Neural progenitor cell (in vitro differentiated cells): ENCODE data around the gene KRTAP12-2. TPM values are rescaled to one million over a fixed set of nuclear protein-coding genes. Genes with fewer than 3 reads are reported as not detected.
A peak's percentile ranks its signal among the peaks of the same experiment; 100 is the strongest.

Source experiments
- DNase-seq: peaks from one replicate; pipeline ENCODE4 v3.0.0-alpha.2; 2016; ENCODE audit warnings: low spot score
- H2AFZ ChIP-seq: fragments of 200-600 bp; sonication (generic); replicated peaks from 2 replicates; pipeline ENCODE4 v1.6.1; 2016; ENCODE audit warnings: antibody characterized with exemption
- H3F3A ChIP-seq: fragments of 200-600 bp; sonication (generic); 2 replicates; pipeline ENCODE4 v1.6.1; 2016; ENCODE audit warnings: antibody characterized with exemption, low read depth
- H3K27ac ChIP-seq: fragments of 200-600 bp; sonication (generic); 2 replicates; pipeline ENCODE4 v1.5.1; 2016; ENCODE audit warnings: mild to moderate bottlenecking
- H3K27me3 ChIP-seq: fragments of 200-600 bp; sonication (generic); 2 replicates; pipeline ENCODE4 v1.6.1; 2016; ENCODE audit warnings: mild to moderate bottlenecking, moderate library complexity
- H3K36me3 ChIP-seq: fragments of 200-600 bp; sonication (generic); 2 replicates; pipeline ENCODE4 v1.5.1; 2016
- H3K4me1 ChIP-seq: fragments of 200-600 bp; sonication (generic); 2 replicates; pipeline ENCODE4 v1.6.1; 2016; ENCODE audit warnings: mixed run types
- H3K4me2 ChIP-seq: fragments of 200-600 bp; sonication (generic); 2 replicates; pipeline ENCODE4 v1.6.1; 2016
- H3K4me3 ChIP-seq: fragments of 200-600 bp; sonication (generic); 2 replicates; pipeline ENCODE4 v1.5.1; 2016
- H3K79me2 ChIP-seq: fragments of 200-600 bp; sonication (generic); 2 replicates; pipeline ENCODE4 v1.6.1; 2016; ENCODE audit warnings: low read depth
- H3K9ac ChIP-seq: fragments of 200-600 bp; sonication (generic); 2 replicates; pipeline ENCODE4 v1.6.1; 2016
- H3K9me3 ChIP-seq: fragments of 200-600 bp; sonication (generic); 2 replicates; pipeline ENCODE4 v1.5.1; 2016; ENCODE audit warnings: low read depth
- H4K20me1 ChIP-seq: fragments of 200-600 bp; sonication (generic); 2 replicates; pipeline ENCODE4 v1.6.1; 2016; ENCODE audit warnings: low read depth
- H3K27ac Mint-ChIP-seq: 3 replicates; pipeline ENCODE4 v1.8.0; 2021; ENCODE audit warnings: mixed read lengths
- H3K27me3 Mint-ChIP-seq: 2 replicates; pipeline ENCODE4 v1.8.0; 2022; ENCODE audit warnings: low read depth, mild to moderate bottlenecking, inconsistent platforms, moderate library complexity, mixed read lengths; ENCODE audit not compliant: insufficient read depth
- H3K36me3 Mint-ChIP-seq: 3 replicates; pipeline ENCODE4 v1.8.0; 2021; ENCODE audit warnings: mixed read lengths
- H3K4me1 Mint-ChIP-seq: 3 replicates; pipeline ENCODE4 v1.8.0; 2021; ENCODE audit warnings: mixed read lengths
- H3K4me3 Mint-ChIP-seq: 3 replicates; pipeline ENCODE4 v1.8.0; 2021; ENCODE audit warnings: mild to moderate bottlenecking, moderate library complexity, mixed read lengths
- H3K9me3 Mint-ChIP-seq: 3 replicates; pipeline ENCODE4 v1.8.0; 2020; ENCODE audit warnings: mixed read lengths
- EZH2 ChIP-seq: fragments of 200-600 bp; sonication (generic); IDR thresholded peaks from 2 replicates; pipeline ENCODE4 v1.6.1; 2017; ENCODE audit warnings: antibody characterized with exemption, mild to moderate bottlenecking, moderate library complexity
- EZH2phosphoT487 ChIP-seq: fragments of 200-600 bp; sonication (generic); IDR thresholded peaks from 2 replicates; pipeline ENCODE4 v1.6.1; 2017; ENCODE audit warnings: antibody characterized with exemption
- total RNA-seq: library from RNA; depleted of rRNA; stranded (reverse); fragments of >200 nt; gene quantifications from 2 replicates; pipeline ENCODE4 v1.2.3, GENCODE V29; 2015; ENCODE audit warnings: low replicate concordance
- TF ChIP-seq, protein P1 (sequence below): fragments of 200-600 bp; sonication (generic); IDR thresholded peaks from 2 replicates; pipeline ENCODE4 v1.5.1; 2017; ENCODE audit warnings: antibody characterized with exemption, mild to moderate bottlenecking

The KRTAP12-2 gene
- total RNA-seq, 1 donor from 2014 or later: not detected

DNA sequence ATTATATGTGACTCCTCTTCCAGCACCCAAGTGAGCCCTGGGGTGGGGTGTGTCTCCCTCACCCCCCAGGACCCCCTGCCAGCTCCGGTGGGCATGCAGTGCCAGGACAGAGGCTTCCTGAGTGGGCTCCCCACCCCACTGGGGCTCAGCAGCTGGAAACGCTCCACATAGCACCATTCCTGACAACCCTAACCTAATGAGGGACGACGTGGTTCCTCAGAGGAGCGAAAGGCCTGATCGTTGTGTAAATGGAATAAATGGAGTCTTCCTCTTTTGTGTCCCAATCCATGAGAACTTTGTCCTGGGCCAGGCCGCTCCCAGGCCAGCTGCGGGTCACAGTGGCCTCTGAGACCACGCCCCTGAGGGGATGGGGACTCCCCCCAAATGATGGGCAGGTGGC lies 46.4 kb upstream of the KRTAP12-2 start:
- Histone ChIP-seq H3K79me2 (no peaks in the 10 kb centered on the region), H3K4me2 (no peak overlapping the region), H3F3A (peaks cover 16% of the 10 kb centered on the region), H3K9ac (no peak overlapping the region), H2AFZ (no peak overlapping the region), H3K4me1 (peaks cover 55% of the 10 kb centered on the region), H3K4me3 (no peak overlapping the region), H3K36me3 (no peaks in the 10 kb centered on the region), H3K9me3 (no peaks in the 10 kb centered on the region), H3K27ac (no peak overlapping the region), H4K20me1 (peaks cover 34% of the 10 kb centered on the region), H3K27me3 (peaks cover 69% of the 10 kb centered on the region)
- Mint-ChIP-seq H3K4me3 (no peak overlapping the region), H3K27ac (no peak overlapping the region), H3K27me3 (peaks cover 59% of the 10 kb centered on the region), H3K36me3 (no peaks in the 10 kb centered on the region), H3K9me3 (no peaks in the 10 kb centered on the region), H3K4me1 (peaks cover 25% of the 10 kb centered on the region)
- TF ChIP-seq EZH2phosphoT487: no peak
- TF ChIP-seq EZH2: no peak
- TF ChIP-seq, protein P1, sequence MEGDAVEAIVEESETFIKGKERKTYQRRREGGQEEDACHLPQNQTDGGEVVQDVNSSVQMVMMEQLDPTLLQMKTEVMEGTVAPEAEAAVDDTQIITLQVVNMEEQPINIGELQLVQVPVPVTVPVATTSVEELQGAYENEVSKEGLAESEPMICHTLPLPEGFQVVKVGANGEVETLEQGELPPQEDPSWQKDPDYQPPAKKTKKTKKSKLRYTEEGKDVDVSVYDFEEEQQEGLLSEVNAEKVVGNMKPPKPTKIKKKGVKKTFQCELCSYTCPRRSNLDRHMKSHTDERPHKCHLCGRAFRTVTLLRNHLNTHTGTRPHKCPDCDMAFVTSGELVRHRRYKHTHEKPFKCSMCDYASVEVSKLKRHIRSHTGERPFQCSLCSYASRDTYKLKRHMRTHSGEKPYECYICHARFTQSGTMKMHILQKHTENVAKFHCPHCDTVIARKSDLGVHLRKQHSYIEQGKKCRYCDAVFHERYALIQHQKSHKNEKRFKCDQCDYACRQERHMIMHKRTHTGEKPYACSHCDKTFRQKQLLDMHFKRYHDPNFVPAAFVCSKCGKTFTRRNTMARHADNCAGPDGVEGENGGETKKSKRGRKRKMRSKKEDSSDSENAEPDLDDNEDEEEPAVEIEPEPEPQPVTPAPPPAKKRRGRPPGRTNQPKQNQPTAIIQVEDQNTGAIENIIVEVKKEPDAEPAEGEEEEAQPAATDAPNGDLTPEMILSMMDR: no peak
- DNase-seq: no peak

DNA sequence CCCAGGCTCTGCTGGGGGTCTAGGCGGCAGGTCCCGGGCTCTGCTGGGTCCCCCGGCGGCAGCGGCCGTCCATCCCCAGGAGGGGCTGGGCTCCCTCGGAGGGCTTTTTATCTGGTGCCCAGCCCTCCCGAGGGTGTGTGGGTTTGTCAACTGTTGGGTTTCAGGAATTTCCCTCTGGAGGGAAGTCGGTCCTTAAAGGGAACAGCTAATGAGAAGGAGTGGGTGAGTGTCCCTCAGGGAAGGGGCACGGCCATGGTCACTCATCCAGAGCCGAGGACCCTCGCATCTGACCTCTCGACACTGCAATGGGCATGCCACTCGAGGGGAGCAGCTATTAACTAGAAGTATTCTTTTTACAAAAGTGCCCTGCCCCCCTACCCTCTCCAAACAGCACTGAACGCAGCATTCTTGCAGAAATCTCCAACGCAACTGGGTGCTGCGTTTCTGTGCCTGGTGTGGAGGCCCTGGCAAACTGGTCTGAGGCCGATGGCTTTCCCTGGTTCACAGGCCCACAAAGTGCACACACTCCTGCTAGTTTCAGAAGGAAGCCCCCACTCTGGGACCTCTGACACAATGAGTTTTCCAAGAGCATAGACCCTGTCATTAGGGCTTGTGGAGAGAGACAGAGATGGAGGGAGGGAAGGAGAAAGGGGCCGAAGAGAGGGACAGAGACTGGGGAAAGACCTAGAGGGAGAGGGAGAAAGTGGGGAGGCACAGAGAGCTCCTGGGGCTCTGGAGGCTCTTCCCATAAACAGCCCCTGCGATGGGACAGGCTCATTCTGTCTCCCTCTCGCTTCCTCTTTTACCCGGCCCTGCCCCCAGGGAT lies 45.7 kb upstream of the KRTAP12-2 start:
- H3K27ac Mint-ChIP-seq: no peak overlapping the region
- DNase-seq: no peak
- Histone ChIP-seq H3K27ac (no peak overlapping the region), H3K4me1 (peaks cover 62% of the 10 kb centered on the region), H3F3A (peaks cover 16% of the 10 kb centered on the region), H4K20me1 (peaks cover 37% of the 10 kb centered on the region), H3K79me2 (no peaks in the 10 kb centered on the region), H3K4me3 (no peak overlapping the region), H3K27me3 (peaks cover 76% of the 10 kb centered on the region), H3K4me2 (peak overlapping the region; percentile 69), H3K36me3 (no peaks in the 10 kb centered on the region), H3K9me3 (no peaks in the 10 kb centered on the region), H2AFZ (no peak overlapping the region), H3K9ac (no peak overlapping the region)
- H3K27me3 Mint-ChIP-seq: peaks cover 65% of the 10 kb centered on the region
- H3K9me3 Mint-ChIP-seq: no peaks in the 10 kb centered on the region
- H3K4me3 Mint-ChIP-seq: no peak overlapping the region
- no peaks in the 10 kb centered on the region for H3K36me3 Mint-ChIP-seq
- H3K4me1 Mint-ChIP-seq: peaks cover 32% of the 10 kb centered on the region
- TF ChIP-seq EZH2 (no peak), EZH2phosphoT487 (no peak)
- TF ChIP-seq, protein P1: no peak

DNA sequence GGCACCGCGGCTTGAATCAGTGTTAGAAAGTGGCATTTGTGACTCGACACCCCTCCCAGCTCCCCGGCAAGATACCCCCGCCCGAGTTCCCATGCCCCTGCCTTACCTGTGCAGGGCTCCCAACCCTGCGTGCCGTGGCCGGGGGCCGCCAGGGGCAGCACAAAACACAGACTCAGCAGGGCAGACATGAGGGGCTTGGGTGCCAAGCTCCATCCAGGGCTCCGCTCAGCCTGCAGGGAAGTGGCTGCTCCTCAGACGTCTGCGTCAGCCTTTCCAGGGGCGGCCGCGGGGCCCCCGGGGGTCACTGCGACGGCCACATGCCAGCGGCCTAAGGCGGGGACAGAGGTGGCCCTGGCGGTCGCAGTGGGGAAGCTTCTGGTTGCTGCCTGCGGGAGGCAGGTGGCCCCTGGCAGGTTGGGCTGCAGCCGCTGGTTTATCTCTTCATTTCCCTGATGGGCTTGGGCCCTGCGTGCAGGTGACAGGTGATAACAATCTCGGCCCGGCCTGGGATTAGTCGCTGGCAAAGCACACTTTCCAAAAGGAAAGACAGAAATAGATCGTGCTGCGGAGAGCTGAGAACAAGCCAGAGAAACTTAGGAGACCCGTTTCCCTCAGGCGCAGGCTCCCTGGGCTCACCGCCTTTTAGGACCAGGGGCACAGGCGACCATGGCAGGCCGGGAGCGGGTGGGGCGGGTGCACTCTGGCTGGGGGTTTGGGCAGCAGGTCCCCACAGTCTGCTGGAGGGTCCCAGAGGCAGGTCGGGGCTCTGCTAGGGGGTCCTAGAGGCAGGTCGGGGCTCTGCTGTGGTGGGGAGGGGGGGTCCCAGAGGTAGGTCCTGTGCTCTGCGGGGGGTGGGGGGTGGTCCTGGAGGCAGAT lies 44.8 kb upstream of the KRTAP12-2 start, which contains the start of gene TSPEAR:
TSS of gene TSPEAR (minus strand) at position 246 of the 876 bp plus-strand sequence. CDS start at position 188, 58 bp downstream.
- peak within 1 kb of the TSS; percentile 69 for H3K4me2 ChIP-seq
- Mint-ChIP-seq H3K27ac (no peak within 1 kb of the TSS), H3K4me3 (peak within 1 kb of the TSS; percentile 67), H3K36me3 (no peaks in the 10 kb centered on the region), H3K9me3 (no peaks in the 10 kb centered on the region), H3K4me1 (peaks cover 34% of the 10 kb centered on the region), H3K27me3 (peaks cover 72% of the 10 kb centered on the region)
- TF ChIP-seq, protein P1: peak; percentile 12
- TF ChIP-seq EZH2phosphoT487 (peak; percentile 89), EZH2 (peak; percentile 92)
- H3F3A ChIP-seq: peaks cover 16% of the 10 kb centered on the region
- DNase-seq: peak; percentile 49
- no peaks in the 10 kb centered on the region for H3K9me3 ChIP-seq
- H3K27me3 ChIP-seq: peaks cover 84% of the 10 kb centered on the region
- H3K4me1 ChIP-seq: peaks cover 71% of the 10 kb centered on the region
- no peaks in the 10 kb centered on the region for H3K36me3 ChIP-seq
- H3K9ac ChIP-seq: no peak within 1 kb of the TSS
- H3K27ac ChIP-seq: no peak within 1 kb of the TSS
- peaks cover 37% of the 10 kb centered on the region for H4K20me1 ChIP-seq
- H3K4me3 ChIP-seq: peak within 1 kb of the TSS; percentile 28
- no peaks in the 10 kb centered on the region for H3K79me2 ChIP-seq
- no peak within 1 kb of the TSS for H2AFZ ChIP-seq
